A673 (cell line): Measurements from ENCODE around the gene RASGRP2.

Source experiments
- CTCF ChIP-seq: fragments of 300-800, 200-600 bp; sonication (generic); conservative IDR thresholded peaks from 2 replicates; pipeline ENCODE4 v1.5.1; 2017; ENCODE audit warnings: low read depth, mild to moderate bottlenecking, antibody characterized with exemption, low read length, moderate library complexity, mixed read lengths
- EZH2 ChIP-seq: fragments of 200-600 bp; sonication (generic); IDR thresholded peaks from 2 replicates; pipeline ENCODE4 v1.6.1; 2017; ENCODE audit warnings: borderline replicate concordance, low read depth, mild to moderate bottlenecking, mixed read lengths, antibody characterized with exemption, low read length; ENCODE audit not compliant: poor library complexity, severe bottlenecking

GRCh38 chr11:64716473-64717267, 27.3 kb downstream of the RASGRP2 start:
- TF ChIP-seq CTCF (no peak), EZH2 (no peak)
